ENCODE results near the gene SMARCA5. TPM values are rescaled to one million over a fixed set of nuclear protein-coding genes. Genes with fewer than 3 reads are reported as not detected.

The SMARCA5 gene
- total and polyA plus RNA-seq, 9 of the 15 experiments (the other 6 are each of a cell fraction or from before 2014, with no cell fraction given): 21.6 to 57.8 (median 34.6) TPM

DNA sequence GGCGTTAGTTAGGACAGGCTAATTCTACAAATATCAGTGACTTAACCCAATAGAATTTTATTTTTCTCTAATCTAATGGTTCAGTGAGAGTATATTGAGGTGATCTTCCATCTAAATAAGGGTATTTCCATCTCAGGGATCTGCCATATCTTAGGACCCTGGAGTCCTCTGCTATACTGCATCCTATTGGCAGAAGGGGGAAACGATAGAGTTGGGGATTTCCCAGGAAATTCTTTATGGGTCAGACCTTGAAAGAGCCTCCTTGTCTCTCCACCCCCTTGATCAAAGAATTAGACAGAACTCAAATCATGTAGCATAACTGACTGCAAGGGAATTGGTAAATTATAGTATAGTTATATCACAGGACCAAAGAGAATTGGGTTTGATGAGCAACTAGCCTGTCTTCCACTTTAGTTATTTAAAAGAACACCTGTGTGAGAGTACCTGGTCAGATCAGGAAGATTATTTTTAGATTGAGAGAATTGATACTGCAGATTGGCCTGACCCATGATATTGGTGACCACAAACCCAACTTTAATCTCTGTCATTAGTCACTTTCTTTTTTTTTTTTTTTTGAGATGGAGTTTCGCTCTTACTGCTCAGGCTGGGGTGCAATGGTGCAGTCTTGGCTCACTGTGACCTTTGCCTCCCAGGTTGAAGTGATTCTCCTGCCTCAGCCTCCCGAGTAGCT is 25.6 kb downstream of the SMARCA5 start:
- H3K9me1 ChIP-seq (ENCODE audit: control insufficient read depth, insufficient read depth, low read length): no peaks in the 10 kb centered on the region
- no peak overlapping the region for H3K4me3 ChIP-seq
- no peaks in the 10 kb centered on the region for H4K20me1 ChIP-seq (replicated peaks; ENCODE audit: control insufficient read depth, insufficient read depth, low read length)
- H3K4me1 ChIP-seq (replicated peaks in 1 of 2; ENCODE audit: control insufficient read depth in 2 of 2, insufficient read depth in 2 of 2, low read length in 2 of 2): no peaks in the 10 kb centered on the region
- 94% methylated on average over 3 of the region's 4 CpGs for WGBS (ENCODE audit: insufficient coverage, low coverage, missing lambda C conversion rate)
- no peak for ATAC-seq
- CTCF ChIA-PET (ENCODE audit: low intra/inter-chr PET ratio): no interaction called here
- no peak overlapping the region for H3K4me2 ChIP-seq (ENCODE audit: insufficient read depth, low read length)
- POLR2A ChIA-PET: interaction anchor here (0.7 kb wide), 1 partner anchor 29 kb away, joined by 3 read pairs; no protein-coding TSS in a partner anchor
- FAIRE-seq: no peak
- BruUV-seq (replicated peaks): no TSS peak
- H3K79me2 ChIP-seq (ENCODE audit: control insufficient read depth, insufficient read depth, low read length): no peaks in the 10 kb centered on the region
- H2AFZ ChIP-seq (ENCODE audit: low read depth, low read length): no peak overlapping the region
- H3K9ac ChIP-seq (ENCODE audit: insufficient read depth in 1 of 2, low read depth in 2 of 2, low read length in 2 of 2): no peak overlapping the region
- H3K9me3 ChIP-seq (replicated peaks; ENCODE audit: control insufficient read depth, insufficient read depth, low read depth, low read length): no peaks in the 10 kb centered on the region
- no peak overlapping the region for H3K27ac ChIP-seq (ENCODE audit: extremely low read depth, low read depth, low read length)
- no peaks in the 10 kb centered on the region for H3K27me3 ChIP-seq (ENCODE audit: control insufficient read depth in 2 of 2, insufficient read depth in 2 of 2, low read length in 2 of 2)
- no peak for DNase-seq (ENCODE audit: extremely low read depth in 1 of 4, low spot score in 3 of 4)
- intact Hi-C loops (cut with micrococcal nuclease): no loop called here
- peaks cover 98% of the 10 kb centered on the region for H3K36me3 ChIP-seq (ENCODE audit: control insufficient read depth, insufficient read depth, low read length)
- in situ Hi-C loops (cut with MboI): no loop called here
- TF ChIP-seq, protein P1, sequence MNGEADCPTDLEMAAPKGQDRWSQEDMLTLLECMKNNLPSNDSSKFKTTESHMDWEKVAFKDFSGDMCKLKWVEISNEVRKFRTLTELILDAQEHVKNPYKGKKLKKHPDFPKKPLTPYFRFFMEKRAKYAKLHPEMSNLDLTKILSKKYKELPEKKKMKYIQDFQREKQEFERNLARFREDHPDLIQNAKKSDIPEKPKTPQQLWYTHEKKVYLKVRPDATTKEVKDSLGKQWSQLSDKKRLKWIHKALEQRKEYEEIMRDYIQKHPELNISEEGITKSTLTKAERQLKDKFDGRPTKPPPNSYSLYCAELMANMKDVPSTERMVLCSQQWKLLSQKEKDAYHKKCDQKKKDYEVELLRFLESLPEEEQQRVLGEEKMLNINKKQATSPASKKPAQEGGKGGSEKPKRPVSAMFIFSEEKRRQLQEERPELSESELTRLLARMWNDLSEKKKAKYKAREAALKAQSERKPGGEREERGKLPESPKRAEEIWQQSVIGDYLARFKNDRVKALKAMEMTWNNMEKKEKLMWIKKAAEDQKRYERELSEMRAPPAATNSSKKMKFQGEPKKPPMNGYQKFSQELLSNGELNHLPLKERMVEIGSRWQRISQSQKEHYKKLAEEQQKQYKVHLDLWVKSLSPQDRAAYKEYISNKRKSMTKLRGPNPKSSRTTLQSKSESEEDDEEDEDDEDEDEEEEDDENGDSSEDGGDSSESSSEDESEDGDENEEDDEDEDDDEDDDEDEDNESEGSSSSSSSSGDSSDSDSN (IDR thresholded peaks at IDR 0.05; ENCODE audit: borderline replicate concordance in 1 of 2, low read depth in 2 of 2, low read length in 2 of 2): no peak
- TF ChIP-seq, protein P2, sequence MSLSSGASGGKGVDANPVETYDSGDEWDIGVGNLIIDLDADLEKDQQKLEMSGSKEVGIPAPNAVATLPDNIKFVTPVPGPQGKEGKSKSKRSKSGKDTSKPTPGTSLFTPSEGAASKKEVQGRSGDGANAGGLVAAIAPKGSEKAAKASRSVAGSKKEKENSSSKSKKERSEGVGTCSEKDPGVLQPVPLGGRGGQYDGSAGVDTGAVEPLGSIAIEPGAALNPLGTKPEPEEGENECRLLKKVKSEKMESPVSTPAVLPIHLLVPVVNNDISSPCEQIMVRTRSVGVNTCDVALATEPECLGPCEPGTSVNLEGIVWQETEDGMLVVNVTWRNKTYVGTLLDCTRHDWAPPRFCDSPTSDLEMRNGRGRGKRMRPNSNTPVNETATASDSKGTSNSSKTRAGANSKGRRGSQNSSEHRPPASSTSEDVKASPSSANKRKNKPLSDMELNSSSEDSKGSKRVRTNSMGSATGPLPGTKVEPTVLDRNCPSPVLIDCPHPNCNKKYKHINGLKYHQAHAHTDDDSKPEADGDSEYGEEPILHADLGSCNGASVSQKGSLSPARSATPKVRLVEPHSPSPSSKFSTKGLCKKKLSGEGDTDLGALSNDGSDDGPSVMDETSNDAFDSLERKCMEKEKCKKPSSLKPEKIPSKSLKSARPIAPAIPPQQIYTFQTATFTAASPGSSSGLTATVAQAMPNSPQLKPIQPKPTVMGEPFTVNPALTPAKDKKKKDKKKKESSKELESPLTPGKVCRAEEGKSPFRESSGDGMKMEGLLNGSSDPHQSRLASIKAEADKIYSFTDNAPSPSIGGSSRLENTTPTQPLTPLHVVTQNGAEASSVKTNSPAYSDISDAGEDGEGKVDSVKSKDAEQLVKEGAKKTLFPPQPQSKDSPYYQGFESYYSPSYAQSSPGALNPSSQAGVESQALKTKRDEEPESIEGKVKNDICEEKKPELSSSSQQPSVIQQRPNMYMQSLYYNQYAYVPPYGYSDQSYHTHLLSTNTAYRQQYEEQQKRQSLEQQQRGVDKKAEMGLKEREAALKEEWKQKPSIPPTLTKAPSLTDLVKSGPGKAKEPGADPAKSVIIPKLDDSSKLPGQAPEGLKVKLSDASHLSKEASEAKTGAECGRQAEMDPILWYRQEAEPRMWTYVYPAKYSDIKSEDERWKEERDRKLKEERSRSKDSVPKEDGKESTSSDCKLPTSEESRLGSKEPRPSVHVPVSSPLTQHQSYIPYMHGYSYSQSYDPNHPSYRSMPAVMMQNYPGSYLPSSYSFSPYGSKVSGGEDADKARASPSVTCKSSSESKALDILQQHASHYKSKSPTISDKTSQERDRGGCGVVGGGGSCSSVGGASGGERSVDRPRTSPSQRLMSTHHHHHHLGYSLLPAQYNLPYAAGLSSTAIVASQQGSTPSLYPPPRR (CRISPR knock-in tag; IDR thresholded peaks at IDR 0.05; ENCODE audit: borderline replicate concordance): no peak
- TF ChIP-seq CBFA2T2 (conservative IDR thresholded peaks at IDR 0.05) (no peak), ERF (CRISPR knock-in tag; IDR thresholded peaks at IDR 0.05) (no peak), RB1 (IDR thresholded peaks at IDR 0.05; ENCODE audit: low read depth) (no peak), MECOM (CRISPR knock-in tag; IDR thresholded peaks at IDR 0.05) (no peak), EWSR1 (IDR thresholded peaks at IDR 0.05; ENCODE audit: borderline replicate concordance, low read depth, partially characterized antibody) (no peak), ZNF551 (CRISPR knock-in tag; IDR thresholded peaks at IDR 0.05) (no peak), ZNF431 (CRISPR knock-in tag; IDR thresholded peaks at IDR 0.05) (no peak), ZNF316 (IDR thresholded peaks at IDR 0.05) (no peak)
- TF ChIP-seq, protein P3, sequence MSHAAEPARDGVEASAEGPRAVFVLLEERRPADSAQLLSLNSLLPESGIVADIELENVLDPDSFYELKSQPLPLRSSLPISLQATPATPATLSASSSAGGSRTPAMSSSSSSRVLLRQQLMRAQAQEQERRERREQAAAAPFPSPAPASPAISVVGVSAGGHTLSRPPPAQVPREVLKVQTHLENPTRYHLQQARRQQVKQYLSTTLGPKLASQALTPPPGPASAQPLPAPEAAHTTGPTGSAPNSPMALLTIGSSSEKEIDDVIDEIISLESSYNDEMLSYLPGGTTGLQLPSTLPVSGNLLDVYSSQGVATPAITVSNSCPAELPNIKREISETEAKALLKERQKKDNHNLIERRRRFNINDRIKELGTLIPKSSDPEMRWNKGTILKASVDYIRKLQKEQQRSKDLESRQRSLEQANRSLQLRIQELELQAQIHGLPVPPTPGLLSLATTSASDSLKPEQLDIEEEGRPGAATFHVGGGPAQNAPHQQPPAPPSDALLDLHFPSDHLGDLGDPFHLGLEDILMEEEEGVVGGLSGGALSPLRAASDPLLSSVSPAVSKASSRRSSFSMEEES (CRISPR knock-in tag; IDR thresholded peaks at IDR 0.05): no peak
- TF ChIP-seq, protein P4, sequence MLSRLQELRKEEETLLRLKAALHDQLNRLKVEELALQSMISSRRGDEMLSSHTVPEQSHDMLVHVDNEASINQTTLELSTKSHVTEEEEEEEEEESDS (CRISPR knock-in tag; IDR thresholded peaks at IDR 0.05): no peak

All from K562 (cell line).